ENCODE data around the gene CCL18.
"Not testable (repeated sequence)": the region's sequence is repeated elsewhere in the genome, so short reads cannot be mapped to it uniquely, and the experiment has no call there.

The CCL18 gene

DNA sequence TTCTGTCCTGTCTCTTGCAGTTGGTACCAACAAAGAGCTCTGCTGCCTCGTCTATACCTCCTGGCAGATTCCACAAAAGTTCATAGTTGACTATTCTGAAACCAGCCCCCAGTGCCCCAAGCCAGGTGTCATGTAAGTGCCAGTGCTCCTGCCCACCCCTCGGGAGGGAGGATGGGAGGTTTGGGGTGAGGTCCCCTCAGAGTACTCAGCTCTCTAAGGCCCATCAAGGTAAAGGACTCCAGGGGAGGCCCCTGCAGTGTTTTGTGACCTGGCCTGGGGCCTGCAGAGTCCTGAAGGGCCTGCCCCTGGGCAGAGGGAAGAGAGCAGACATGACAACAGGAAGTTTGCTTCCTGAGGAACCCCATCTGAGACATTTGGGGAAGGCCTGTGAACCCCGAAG, 6.4 kb downstream of the CCL18 start:
- no peak overlapping the region for H3K4me3 ChIP-seq (ENCODE audit: low read depth, low read length)
- TF ChIP-seq, protein P1, sequence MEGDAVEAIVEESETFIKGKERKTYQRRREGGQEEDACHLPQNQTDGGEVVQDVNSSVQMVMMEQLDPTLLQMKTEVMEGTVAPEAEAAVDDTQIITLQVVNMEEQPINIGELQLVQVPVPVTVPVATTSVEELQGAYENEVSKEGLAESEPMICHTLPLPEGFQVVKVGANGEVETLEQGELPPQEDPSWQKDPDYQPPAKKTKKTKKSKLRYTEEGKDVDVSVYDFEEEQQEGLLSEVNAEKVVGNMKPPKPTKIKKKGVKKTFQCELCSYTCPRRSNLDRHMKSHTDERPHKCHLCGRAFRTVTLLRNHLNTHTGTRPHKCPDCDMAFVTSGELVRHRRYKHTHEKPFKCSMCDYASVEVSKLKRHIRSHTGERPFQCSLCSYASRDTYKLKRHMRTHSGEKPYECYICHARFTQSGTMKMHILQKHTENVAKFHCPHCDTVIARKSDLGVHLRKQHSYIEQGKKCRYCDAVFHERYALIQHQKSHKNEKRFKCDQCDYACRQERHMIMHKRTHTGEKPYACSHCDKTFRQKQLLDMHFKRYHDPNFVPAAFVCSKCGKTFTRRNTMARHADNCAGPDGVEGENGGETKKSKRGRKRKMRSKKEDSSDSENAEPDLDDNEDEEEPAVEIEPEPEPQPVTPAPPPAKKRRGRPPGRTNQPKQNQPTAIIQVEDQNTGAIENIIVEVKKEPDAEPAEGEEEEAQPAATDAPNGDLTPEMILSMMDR (IDR thresholded peaks at IDR 0.05; ENCODE audit: low read depth, low read length), result no peak

DNA sequence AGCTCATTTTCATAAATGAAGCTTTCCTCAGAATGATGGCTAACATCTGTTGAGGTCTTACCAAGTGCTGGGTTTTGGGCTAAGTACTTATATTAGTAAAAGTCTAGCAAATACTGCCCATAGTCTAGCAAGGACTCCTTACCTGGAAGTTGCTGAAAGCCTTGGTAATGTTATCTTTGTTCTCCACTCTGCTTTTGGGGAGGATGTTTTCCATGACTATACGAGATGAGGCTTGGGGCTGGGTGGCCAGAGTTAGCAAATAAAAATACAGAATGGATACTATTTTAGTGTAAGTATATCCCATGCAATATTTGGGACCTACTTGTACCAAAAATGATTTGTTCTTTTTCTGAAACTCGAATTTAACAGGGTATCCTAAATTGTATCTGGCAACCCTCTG, 7.7 kb downstream of the CCL18 start:
- no peak overlapping the region for H3K4me3 ChIP-seq (ENCODE audit: low read depth, low read length)
- TF ChIP-seq, protein P1 (IDR thresholded peaks at IDR 0.05; ENCODE audit: low read depth, low read length), result no peak

DNA sequence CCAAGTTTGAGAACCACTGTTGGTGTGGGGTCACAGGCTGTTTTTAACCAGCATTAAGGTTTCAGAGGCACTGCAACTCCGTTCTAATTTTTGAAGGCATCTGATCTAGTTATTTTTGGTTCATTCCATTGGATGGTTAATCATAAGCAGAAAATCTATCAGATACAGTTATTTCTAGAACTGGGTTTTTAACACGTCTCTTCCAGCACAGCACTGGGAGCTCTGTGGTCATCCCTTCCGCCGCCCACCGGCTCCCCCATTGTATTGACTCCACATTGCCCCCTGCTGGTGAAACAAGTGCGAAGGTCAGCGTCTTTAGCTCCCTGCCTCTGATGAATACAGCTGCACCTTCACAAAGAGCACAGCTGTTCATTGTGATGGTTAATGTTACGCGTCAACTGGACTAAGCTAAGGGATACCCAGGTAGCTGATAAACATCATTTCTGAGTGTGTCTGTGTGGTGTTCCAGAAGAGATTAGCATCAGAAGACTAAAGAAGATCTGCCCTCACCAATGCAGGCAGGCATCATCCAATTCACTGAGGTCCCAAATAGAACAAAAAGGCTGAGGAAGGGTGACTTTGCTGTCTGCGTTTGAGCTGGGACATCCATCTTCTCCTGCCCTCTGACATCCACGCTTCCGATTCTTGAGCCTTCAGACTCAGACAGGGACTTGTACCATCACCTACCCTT, 8.5 kb downstream of the CCL18 start:
- TF ChIP-seq, protein P1 (IDR thresholded peaks at IDR 0.05; ENCODE audit: low read depth, low read length), result peak; percentile 62
- H3K4me3 ChIP-seq (ENCODE audit: low read depth, low read length), result no peak overlapping the region

DNA sequence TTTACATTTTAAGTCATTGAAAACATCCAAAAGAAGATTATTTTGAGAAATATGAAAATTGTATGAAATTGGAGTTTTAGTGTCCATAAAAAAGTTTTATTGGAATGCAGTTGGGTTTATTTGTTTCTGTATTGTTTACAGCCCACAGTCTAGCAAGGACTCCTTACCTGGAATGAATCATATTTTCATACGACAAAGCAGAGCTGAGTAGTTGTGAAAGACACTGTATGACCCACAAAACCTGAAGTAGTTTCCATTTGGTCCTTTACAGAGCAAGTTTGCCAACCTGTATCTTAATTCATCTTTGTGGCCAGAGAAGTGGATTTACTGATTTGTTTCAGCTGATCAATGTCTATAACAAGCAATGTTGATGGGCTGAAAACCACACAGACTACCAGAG, 10.3 kb downstream of the CCL18 start:
- TF ChIP-seq, protein P1 (IDR thresholded peaks at IDR 0.05; ENCODE audit: low read depth, low read length), result no peak
- no peak overlapping the region for H3K4me3 ChIP-seq (ENCODE audit: low read depth, low read length)

DNA sequence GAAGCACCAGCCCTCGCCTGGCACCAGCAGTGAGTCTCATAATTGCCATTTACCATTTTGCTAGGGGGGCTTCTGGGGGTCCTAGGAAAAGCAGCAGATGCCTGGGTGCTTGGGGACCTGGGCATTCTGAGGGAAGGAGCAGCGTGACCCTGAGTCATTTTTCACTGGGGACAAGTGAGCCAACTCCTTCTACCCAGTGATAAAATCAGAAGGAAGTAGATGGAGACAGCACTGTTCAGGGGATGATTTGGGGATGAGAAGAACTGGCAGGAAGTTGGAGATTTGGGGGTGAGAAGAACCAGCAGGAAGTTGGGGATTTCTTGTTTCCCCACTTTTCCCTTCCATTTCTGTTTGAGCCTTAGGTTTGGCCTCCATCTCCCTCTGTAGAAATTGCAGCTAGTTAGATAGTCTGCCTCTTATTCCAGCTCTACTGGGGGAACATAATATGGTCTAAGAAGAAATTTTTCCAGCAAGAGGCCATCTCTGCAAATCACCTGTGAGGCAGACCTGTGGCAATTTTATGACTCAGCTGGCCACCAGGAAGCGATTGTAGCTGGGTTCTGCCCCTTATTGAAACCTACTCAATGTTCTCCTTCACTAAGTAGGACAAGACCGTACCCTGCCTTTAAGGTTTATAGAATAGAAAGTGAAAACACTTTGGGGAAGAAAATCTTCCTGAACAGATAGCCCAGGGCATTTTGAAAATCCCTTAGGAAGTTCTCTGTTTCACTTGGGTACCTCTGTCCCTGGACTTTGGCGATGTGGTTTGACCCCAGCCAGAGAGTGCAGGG, 17.8 kb downstream of the CCL18 start:
- not testable (repeated sequence) for H3K4me3 ChIP-seq (ENCODE audit: low read depth, low read length)

DNA sequence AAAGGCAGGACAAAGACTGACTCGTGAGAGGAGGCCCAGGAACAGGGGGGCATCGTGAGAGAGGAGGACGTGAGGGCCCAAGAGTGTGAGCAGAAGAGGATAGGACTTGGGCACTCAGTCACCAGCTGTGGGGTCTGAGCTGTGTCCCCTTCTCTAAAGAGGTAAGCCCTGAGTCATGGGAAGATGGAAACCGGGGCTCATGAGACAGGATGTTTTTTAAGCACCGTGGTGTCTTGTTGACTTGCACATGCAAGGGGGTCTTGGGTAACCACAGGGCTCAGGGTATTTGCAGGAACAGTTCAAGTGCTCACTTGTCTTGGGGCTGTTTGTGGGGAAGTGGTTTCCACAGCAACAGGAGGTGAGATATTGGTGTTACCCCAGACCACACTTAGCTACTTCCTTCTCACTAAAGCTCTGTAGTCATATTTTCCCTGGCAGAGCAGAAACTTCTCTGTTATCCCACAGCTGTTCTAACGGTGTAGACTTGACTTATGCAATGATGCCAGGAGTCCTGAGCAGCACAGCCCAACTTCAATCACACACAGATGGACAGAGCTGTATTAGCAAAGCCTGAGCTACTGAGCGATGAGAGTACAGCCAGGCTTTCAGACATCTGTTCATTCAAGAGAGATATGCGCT, 18.5 kb downstream of the CCL18 start:
- H3K4me3 ChIP-seq (ENCODE audit: low read depth, low read length), result not testable (repeated sequence)

DNA sequence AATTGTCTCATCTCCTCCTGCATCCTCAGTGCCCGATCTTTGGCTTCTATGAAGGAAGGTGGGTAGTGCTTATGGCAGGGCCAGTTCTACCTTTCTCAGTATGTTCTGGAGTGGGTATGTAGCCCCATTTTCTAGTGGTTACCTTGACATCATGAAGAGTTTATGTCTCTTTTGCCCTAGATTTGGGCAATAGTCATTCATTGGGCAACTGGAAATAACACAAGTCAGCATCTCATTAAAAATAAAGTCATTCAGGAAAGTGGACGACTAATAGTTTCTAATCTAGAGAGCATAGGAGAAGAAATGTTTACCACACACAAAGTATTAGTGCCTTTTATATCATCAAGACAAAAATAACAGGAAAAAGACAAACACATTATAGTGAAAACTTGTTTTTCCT, 19.6 kb downstream of the CCL18 start:
- not testable (repeated sequence) for H3K4me3 ChIP-seq (ENCODE audit: low read depth, low read length)

DNA sequence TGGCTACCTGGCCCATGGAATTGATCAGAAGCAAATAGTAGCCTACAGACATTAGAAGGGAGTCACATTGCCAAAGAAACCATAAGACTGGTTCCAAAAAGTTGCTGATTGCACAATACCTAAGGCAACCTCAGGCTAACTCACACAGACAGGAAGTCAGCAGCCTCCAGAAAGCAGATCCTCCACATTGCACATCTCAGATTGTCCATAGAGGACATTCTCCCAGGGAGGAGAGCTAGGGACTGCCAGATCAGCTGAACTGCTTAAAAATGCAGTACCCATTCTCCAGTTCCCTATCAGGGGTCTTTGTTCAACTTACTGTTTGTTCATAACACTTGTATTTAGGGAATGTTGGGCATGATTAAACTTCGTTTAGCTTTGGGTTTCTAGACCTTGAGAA, 21.7 kb downstream of the CCL18 start:
- TF ChIP-seq, protein P1 (IDR thresholded peaks at IDR 0.05; ENCODE audit: low read depth, low read length), result no peak
- no peak overlapping the region for H3K4me3 ChIP-seq (ENCODE audit: low read depth, low read length)
